ENCODE data around the gene PMEPA1.

The PMEPA1 gene

GRCh38 chr20:57657535-57658446 is 52.0 kb downstream of the PMEPA1 start:
- DNase-seq (ENCODE audit: low read depth) = no peak
- TF ChIP-seq CTCF (IDR thresholded peaks at IDR 0.05; ENCODE audit: control insufficient read depth, extremely low read depth, insufficient read depth) = no peak
- no peak overlapping the region for H3K4me3 ChIP-seq (ENCODE audit: low read depth, low read length)

- DNase-seq (ENCODE audit: low read depth) = no peak
- H3K4me3 ChIP-seq (ENCODE audit: low read depth, low read length) = no peak overlapping the region
- TF ChIP-seq CTCF (IDR thresholded peaks at IDR 0.05; ENCODE audit: control insufficient read depth, extremely low read depth, insufficient read depth) = no peak
Observed at GRCh38 chr20:57656821-57657534, 52.8 kb downstream of the PMEPA1 start.

GRCh38 chr20:57656252-57656820 is 53.5 kb downstream of the PMEPA1 start:
- no peak for DNase-seq (ENCODE audit: low read depth)
- no peak for TF ChIP-seq CTCF (IDR thresholded peaks at IDR 0.05; ENCODE audit: control insufficient read depth, extremely low read depth, insufficient read depth)
- H3K4me3 ChIP-seq (ENCODE audit: low read depth, low read length) = no peak overlapping the region

DNA sequence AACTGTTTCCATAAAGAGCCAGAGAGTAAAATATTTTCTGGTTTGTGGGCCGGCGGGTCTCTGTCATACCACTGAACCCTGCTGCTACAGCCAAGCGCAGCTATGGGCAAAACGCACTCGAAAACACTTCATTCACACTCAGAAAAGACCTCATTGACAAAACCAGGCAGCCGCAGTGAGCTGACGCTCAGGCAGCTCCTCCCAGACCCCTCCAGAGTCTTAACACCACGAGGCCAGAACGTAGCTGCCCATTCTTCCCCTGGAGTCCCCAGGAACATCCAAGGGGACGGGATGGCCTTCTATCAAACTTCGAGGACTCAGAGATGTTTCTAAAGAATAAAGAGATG is 54.0 kb downstream of the PMEPA1 start:
- DNase-seq (ENCODE audit: low read depth) = no peak
- no peak overlapping the region for H3K4me3 ChIP-seq (ENCODE audit: low read depth, low read length)
- no peak for TF ChIP-seq CTCF (IDR thresholded peaks at IDR 0.05; ENCODE audit: control insufficient read depth, extremely low read depth, insufficient read depth)

- TF ChIP-seq CTCF (IDR thresholded peaks at IDR 0.05; ENCODE audit: control insufficient read depth, extremely low read depth, insufficient read depth) = no peak
- no peak overlapping the region for H3K4me3 ChIP-seq (ENCODE audit: low read depth, low read length)
- DNase-seq (ENCODE audit: low read depth) = no peak
Observed at GRCh38 chr20:57654998-57655808, 54.6 kb downstream of the PMEPA1 start.

DNA sequence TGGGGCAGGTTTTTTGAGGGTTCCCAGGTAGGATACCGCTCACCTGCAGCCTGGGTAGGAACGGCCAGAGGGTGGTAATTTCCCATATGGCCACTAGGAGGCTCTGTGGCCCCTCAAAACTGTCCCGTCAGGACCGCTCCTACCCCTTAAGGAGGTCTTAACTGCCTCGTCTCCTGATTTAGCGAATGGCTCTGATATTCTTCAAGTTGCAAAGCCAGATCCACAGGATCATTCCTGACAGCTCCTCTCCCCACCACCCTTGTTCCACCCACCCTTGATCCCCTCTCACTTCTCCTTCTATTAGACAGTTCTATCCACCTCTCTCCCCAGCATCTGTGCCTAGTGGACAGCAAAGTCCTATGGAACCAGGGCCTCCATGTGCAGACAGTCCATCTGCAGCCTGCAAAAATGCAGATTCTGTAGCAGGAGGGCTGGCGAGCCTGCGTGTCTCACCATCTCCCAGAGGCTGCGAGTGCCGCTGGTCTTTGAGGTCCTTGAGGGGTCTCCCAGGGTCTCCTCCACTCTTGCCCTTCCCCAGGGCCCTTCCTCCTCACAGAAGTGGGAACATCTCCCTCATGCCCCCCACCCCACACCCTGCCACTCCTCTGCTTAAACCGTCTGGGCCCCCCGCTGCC is 55.3 kb downstream of the PMEPA1 start:
- no peak for DNase-seq (ENCODE audit: low read depth)
- H3K4me3 ChIP-seq (ENCODE audit: low read depth, low read length) = no peak overlapping the region
- TF ChIP-seq CTCF (IDR thresholded peaks at IDR 0.05; ENCODE audit: control insufficient read depth, extremely low read depth, insufficient read depth) = peak; percentile 92

Measured in LNCaP clone FGC (cell line).